Hepatocyte (in vitro differentiated cells): ENCODE results near the gene N4BP3. TPM values are rescaled to one million over a fixed set of nuclear protein-coding genes. Genes with fewer than 3 reads are reported as not detected.

Experiments used
- DNase-seq: peaks from one replicate; pipeline ENCODE4 v3.0.0-alpha.2; 2016; ENCODE audit warnings: low spot score
- H2AFZ ChIP-seq: fragments of 200-600 bp; sonication (generic); 2 replicates; pipeline ENCODE4 v1.6.0; 2016; ENCODE audit warnings: antibody characterized with exemption, mild to moderate bottlenecking
- H3K27ac ChIP-seq: fragments of 200-600 bp; sonication (generic); 2 replicates; pipeline ENCODE4 v1.5.1; 2016; ENCODE audit warnings: mild to moderate bottlenecking
- H3K27me3 ChIP-seq: fragments of 200-600 bp; sonication (generic); 2 replicates; pipeline ENCODE4 v1.6.1; 2016
- H3K36me3 ChIP-seq: fragments of 200-600 bp; sonication (generic); replicated peaks from 2 replicates; pipeline ENCODE4 v1.5.1; 2016; ENCODE audit warnings: low read depth; ENCODE audit not compliant: insufficient read depth
- H3K4me1 ChIP-seq: fragments of 200-600 bp; sonication (generic); 2 replicates; pipeline ENCODE4 v1.5.1; 2016; ENCODE audit warnings: mild to moderate bottlenecking, moderate library complexity; ENCODE audit not compliant: insufficient read depth
- H3K4me2 ChIP-seq: fragments of 200-600 bp; sonication (generic); 2 replicates; pipeline ENCODE4 v1.6.0; 2016
- H3K4me3 ChIP-seq: fragments of 200-600 bp; sonication (generic); 2 replicates; pipeline ENCODE4 v1.5.1; 2016; ENCODE audit warnings: mild to moderate bottlenecking
- H3K79me2 ChIP-seq: fragments of 200-600 bp; sonication (generic); 2 replicates; pipeline ENCODE4 v1.6.0; 2017; ENCODE audit warnings: mild to moderate bottlenecking
- H3K9me2 ChIP-seq: fragments of 200-600 bp; sonication (generic); replicated peaks from 2 replicates; pipeline ENCODE4 v1.6.0; 2017; ENCODE audit warnings: mild to moderate bottlenecking; ENCODE audit not compliant: insufficient read depth
- H3K9me3 ChIP-seq: fragments of 200-600 bp; sonication (generic); 2 replicates; pipeline ENCODE4 v1.5.1; 2016; ENCODE audit warnings: low read depth, mild to moderate bottlenecking
- H4K20me1 ChIP-seq: fragments of 200-600 bp; sonication (generic); 2 replicates; pipeline ENCODE4 v1.6.0; 2016; ENCODE audit warnings: mild to moderate bottlenecking; ENCODE audit not compliant: insufficient read depth, poor library complexity, severe bottlenecking
- CTCF ChIP-seq: fragments of 200-600 bp; sonication (generic); IDR thresholded peaks from 2 replicates; pipeline ENCODE4 v1.5.1; 2016; ENCODE audit warnings: antibody characterized with exemption, mild to moderate bottlenecking; ENCODE audit not compliant: poor library complexity
- EZH2 ChIP-seq: fragments of 200-600 bp; sonication (generic); IDR thresholded peaks from 2 replicates; pipeline ENCODE4 v1.6.1; 2016; ENCODE audit warnings: antibody characterized with exemption, mild to moderate bottlenecking, borderline replicate concordance
- EZH2phosphoT487 ChIP-seq: fragments of 200-600 bp; sonication (generic); IDR thresholded peaks from one replicate; pipeline ENCODE4 v1.6.1; 2018; ENCODE audit warnings: antibody characterized with exemption, mild to moderate bottlenecking, low read depth, moderate library complexity; ENCODE audit not compliant: unreplicated experiment, severe bottlenecking
- WGBS: methylation state at CpG from one replicate; pipeline ENCODE4 v1.1.6; 2016; ENCODE audit warnings: low lambda C conversion rate; ENCODE audit errors: missing lambda C conversion rate; 5-methylcytosine and 5-hydroxymethylcytosine counted together
- polyA plus RNA-seq: library from polyadenylated mRNA; unstranded; fragments of >200 nt; fragmentation: Nextera tagmentation; extraction: Ambion mirVana; gene quantifications from 2 replicates; pipeline ENCODE4 v1.2.1, GENCODE V29; 2016
- total RNA-seq: library from RNA; depleted of rRNA; stranded (reverse); fragments of >200 nt; gene quantifications from 2 replicates; pipeline ENCODE4 v1.2.3, GENCODE V29; 2014

N4BP3 gene
- total and polyA plus RNA-seq, 2 experiments from 2014 or later: 1.6 to 2.3 TPM

GRCh38 chr5:178116143-178116885 is 3.0 kb downstream of the N4BP3 start:
- TF ChIP-seq CTCF: no peak
- no peak for TF ChIP-seq EZH2phosphoT487
- TF ChIP-seq EZH2: no peak
- Histone ChIP-seq H3K4me3 (no peak overlapping the region), H4K20me1 (no peaks in the 10 kb centered on the region), H3K79me2 (no peaks in the 10 kb centered on the region), H3K27me3 (peaks cover 16% of the 10 kb centered on the region), H3K9me3 (no peaks in the 10 kb centered on the region), H3K4me1 (peaks cover 29% of the 10 kb centered on the region), H3K4me2 (peak overlapping the region; percentile 99), H3K27ac (no peak overlapping the region), H3K9me2 (no peaks in the 10 kb centered on the region), H3K36me3 (no peaks in the 10 kb centered on the region), H2AFZ (no peak overlapping the region)
- 53% methylated on average over 20 of the region's 22 CpGs for WGBS
- DNase-seq: no peak

- no peak for DNase-seq
- Histone ChIP-seq H3K27me3 (peaks cover 16% of the 10 kb centered on the region), H3K9me3 (no peaks in the 10 kb centered on the region), H3K4me1 (peaks cover 29% of the 10 kb centered on the region), H3K27ac (no peak overlapping the region), H3K4me3 (no peak overlapping the region), H3K79me2 (no peaks in the 10 kb centered on the region), H3K36me3 (no peaks in the 10 kb centered on the region), H2AFZ (no peak overlapping the region), H4K20me1 (no peaks in the 10 kb centered on the region), H3K4me2 (no peak overlapping the region), H3K9me2 (no peaks in the 10 kb centered on the region)
- WGBS: 89% methylated on average over 16 of the region's 18 CpGs
- TF ChIP-seq CTCF (no peak), EZH2 (no peak), EZH2phosphoT487 (no peak)
Observed at GRCh38 chr5:178117923-178118701, 4.8 kb downstream of the N4BP3 start.

- no peak overlapping the region for H2AFZ ChIP-seq
- no peak for DNase-seq
- no peak overlapping the region for H3K4me3 ChIP-seq
- peaks cover 7% of the 10 kb centered on the region for H3K27me3 ChIP-seq
- no peak for TF ChIP-seq EZH2phosphoT487
- TF ChIP-seq CTCF: no peak
- TF ChIP-seq EZH2: no peak
- H3K9me2 ChIP-seq: no peaks in the 10 kb centered on the region
- no peaks in the 10 kb centered on the region for H3K9me3 ChIP-seq
- H3K36me3 ChIP-seq: no peaks in the 10 kb centered on the region
- 97% methylated on average over 27 of the region's 27 CpGs for WGBS
- no peak overlapping the region for H3K27ac ChIP-seq
- H3K4me1 ChIP-seq: peaks cover 13% of the 10 kb centered on the region
- H3K79me2 ChIP-seq: no peaks in the 10 kb centered on the region
- H4K20me1 ChIP-seq: no peaks in the 10 kb centered on the region
- H3K4me2 ChIP-seq: no peak overlapping the region
Observed at GRCh38 chr5:178119915-178120606, 6.7 kb downstream of the N4BP3 start.
